Measurements from ENCODE around the gene MRPL10.

Gene MRPL10

DNA sequence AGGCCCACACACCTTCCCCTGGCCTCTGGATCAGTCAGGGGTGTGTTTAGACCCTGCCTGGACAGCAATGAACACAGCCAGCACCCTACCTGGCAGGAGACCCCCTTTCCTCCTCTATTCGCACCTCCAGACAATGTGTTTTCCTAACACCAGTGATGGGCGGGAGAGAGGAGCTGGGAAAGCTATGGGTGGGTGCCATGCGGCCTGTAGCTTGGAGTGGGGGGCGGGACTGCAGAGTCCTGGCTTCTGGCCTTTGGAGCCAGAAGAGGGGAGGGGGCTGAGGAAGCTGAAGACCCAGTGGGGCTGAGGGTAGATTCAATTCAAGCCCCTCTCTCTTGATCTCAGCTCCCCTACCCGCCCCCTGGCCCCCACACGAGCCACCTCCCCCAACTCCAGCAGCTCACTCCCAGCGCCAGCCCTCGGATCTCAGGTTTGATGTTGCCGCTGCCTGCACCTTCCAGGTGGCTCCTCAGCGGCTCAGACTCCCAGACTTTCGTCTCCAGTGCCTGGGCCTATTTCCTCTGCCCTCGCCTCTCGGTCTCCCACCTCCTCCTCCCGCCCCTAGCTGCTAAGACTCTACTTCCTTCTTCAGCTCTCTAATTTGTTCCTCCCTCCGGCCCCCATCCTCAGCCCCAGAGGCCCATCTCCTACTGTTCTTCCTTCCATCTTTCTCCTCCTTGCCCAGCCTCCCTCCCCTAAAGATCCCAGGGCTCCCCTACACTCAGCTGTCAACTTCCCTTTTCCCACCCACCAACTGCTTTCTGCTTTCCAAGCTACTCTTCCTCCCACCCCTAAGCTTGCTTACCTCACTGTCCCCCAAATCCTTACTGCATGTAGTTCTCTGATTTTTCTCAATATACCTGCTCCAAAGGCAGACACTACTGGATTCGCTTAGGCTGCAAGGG is 26.5 kb upstream of the MRPL10 start:
- DNase-seq = no peak

DNA sequence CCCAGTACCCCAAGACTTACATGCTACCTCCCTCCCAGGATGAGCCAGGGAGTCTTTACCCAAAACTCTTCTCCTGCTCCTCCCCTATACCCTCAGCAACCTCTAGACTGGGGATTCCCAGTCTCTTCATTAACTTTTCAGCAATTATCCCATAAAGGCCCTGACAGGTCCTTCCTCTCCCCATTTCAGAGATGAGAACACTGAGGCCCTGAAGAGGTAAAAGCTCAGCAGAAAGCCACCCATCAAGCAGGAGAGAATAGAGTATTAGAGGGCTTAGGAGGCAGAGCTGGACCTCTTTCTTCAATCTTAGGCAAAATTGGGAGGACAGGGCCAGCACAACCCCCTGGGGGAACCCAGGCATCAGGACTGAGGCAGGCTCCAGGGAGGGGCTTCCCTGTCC is 25.5 kb upstream of the MRPL10 start:
- no peak for DNase-seq

GRCh38 chr17:47855737-47856136 is 24.4 kb upstream of the MRPL10 start:
- DNase-seq = no peak

DNA sequence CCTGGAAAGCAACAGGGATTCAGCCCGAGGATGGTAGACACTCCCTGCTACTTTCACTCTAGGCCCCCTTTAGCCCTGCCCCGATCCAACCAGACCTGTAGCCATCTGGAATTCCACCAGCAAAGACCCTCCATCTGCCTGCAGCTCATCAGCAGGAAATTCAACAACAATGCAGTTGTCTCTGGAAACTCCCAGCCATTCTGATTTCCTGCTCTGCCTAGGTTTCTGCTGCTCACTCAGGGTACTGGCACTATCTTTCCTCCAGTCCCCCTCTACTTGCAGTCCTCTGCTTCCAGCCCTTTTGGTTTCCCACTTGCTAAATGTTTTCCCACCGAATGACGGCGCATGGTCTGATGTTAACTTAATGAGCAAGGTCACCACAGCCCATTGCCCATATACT is 22.3 kb upstream of the MRPL10 start:
- DNase-seq = no peak

GRCh38 chr17:47852113-47852949 is 21.0 kb upstream of the MRPL10 start:
- DNase-seq = no peak

DNA sequence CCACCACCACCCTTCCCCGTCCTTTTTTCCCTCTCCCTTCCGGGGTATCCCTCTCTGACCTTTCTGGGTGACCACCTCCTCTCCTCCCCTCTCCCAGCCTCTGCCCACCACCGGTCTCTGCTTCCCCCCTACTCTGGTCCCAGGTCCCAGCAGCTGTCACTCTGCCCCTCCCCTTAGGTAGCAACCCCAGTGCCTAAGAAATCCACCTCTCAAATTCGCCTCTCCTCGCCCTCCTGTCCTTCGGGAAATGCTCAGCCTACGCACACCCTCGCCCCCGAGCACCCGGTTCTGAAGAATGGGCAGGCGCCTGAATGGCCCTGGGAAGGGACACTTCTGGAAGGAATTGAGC is 20.4 kb upstream of the MRPL10 start:
- DNase-seq = no peak

GRCh38 chr17:47850692-47851573 is 19.6 kb upstream of the MRPL10 start, which contains the start of gene SP6:
TSS of gene SP6 (minus strand) at chr17:47851163. CDS start at chr17:47848429, 2,734 bp downstream.
- DNase-seq = peak; percentile 63

DNA sequence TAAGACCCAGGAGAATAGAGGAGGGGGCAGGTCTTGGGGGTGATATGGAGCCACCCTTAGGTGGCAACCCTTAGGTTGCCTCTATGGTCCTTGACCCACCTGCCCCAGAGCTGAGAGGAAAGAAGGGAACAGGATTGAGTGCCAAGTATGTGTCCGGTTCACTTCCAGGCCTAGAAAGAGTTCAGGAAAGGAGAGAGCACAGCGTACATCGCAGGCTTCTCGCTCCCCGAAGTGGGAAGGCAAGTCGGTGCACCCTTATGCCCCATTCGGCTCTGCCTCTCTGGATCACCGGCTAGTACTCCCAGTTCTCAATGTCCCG is 19.0 kb upstream of the MRPL10 start:
- no peak for DNase-seq

DNA sequence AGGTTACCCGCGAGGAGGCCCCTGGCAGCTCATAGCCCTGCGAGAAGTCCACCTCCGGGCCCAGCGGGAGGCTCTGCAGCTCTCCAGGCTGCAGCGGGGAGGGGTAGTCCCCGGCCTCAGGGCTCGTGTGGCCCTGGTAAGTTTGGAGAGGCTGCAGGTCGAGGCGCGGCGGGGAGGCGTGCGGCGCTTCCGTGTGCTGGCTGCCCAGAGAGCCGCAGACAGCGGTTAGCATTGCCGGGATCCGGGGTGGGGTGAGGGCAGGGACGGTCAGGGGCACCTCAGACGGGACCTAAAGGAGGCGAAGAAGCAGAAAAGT is 16.8 kb upstream of the MRPL10 start:
- no peak for DNase-seq

- no peak for DNase-seq
Measured at GRCh38 chr17:47847341-47848197, 16.2 kb upstream of the MRPL10 start.

DNA sequence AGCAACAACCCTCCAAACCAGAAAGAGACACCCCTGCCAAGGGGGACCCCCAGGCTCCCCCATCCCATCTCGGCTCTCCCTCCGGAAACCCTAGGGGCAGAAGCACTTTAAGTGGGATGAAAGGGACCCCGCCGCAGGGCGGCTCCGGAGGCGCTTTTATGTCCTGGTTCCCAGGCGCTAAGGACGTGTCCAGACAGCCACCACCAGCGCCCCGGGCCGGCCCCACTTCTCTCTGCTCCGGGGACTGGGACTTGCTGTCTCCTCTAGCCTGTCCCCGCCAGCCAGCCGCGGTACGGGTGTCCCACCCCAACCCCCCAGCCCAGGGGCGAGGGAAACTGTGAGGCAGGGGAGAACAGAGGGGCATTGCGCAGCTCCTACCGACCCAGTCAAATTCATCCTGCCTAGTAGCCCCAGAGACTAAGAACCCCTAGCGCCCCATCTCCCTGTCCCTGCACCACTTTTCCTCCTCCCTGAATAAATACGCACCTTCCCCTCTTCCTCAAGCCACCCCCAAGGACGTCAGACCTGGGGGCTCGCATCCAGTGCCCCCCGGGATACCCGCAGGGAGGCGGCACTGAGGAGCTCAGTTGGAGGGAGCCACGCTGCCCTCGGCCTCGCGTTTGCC is 15.5 kb upstream of the MRPL10 start:
- DNase-seq = no peak

GRCh38 chr17:47845716-47846075 is 14.4 kb upstream of the MRPL10 start:
- no peak for DNase-seq

DNA sequence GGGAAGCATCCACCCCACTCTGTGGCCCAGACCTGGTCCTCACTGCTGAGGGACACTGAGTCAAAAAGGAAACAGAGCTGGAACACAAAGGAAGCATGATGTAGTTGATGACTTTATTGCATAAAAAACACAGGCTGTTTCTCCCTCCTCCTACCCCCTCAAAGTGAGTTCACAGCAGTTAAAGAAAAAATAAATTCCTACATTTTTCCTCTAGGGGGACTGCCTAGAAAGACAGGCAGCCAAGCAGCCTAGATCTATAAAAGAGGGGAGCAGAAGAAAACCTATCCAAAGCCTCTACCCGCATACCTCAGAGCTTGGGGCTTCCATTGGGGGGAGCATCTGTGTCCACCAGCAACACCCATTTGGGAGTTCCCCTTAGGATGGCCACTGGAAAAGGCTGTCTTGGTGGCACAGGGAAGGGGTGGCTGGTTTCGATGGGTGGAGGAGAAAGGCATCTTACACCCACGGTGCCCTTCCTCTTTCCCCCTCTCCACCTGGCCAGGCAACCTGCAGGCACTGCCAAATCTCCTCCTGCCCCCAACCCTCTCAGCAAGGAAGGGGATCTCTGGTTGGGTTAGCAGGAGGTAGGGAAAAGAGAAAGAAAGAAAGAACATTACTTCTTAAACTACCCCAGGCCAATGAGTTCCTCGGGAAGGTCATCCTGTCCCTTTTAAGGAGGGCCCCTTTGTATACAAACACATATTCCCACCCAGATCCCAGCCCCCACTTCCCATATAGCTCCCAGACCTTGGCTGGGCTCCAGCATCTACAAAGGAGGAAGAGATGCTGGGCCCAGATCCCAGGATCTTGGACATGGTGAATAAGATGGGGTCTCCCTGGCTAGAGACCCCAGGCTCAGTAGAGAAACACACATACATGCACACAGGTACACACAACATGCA is 13.7 kb upstream of the MRPL10 start:
- no peak for DNase-seq

DNA sequence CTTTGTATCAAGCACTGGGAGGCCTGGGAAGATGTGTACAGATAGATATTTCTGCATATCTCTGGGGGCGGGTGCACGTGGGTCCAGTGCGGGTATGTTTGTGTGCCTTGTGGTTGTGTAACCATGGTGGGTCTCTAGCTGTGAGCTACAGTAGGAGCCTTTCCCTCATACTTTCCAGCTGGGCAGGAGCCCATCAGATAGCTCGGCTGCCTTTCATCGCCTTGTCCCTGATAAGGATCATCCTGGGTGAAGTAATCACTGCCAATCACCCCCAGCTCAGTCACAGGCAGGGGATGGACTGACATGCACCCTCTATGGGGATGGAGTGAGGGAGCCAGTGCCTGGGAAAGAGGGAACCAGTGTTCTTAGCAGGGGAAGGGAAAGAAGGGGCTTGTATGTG is 12.9 kb upstream of the MRPL10 start:
- no peak for DNase-seq

DNA sequence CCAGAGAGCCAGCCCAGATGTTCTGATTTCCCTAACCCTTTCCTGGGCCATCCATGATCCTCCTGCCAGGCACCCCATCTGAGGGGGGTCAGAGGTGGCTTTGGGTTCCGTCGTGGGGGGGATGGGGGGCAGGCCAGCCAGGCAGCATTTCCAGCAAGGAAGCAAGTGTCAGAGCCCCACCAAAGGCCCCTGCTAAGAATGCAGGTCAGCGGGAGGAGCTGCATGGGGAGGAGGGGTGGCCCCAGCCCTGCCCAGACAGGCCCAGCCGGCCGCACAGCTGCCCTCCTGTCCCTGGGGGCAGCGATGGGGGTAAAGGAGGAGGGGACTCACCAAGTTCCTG is 12.0 kb upstream of the MRPL10 start:
- DNase-seq = no peak

GRCh38 chr17:47841488-47842291 is 10.3 kb upstream of the MRPL10 start:
- DNase-seq = no peak

DNA sequence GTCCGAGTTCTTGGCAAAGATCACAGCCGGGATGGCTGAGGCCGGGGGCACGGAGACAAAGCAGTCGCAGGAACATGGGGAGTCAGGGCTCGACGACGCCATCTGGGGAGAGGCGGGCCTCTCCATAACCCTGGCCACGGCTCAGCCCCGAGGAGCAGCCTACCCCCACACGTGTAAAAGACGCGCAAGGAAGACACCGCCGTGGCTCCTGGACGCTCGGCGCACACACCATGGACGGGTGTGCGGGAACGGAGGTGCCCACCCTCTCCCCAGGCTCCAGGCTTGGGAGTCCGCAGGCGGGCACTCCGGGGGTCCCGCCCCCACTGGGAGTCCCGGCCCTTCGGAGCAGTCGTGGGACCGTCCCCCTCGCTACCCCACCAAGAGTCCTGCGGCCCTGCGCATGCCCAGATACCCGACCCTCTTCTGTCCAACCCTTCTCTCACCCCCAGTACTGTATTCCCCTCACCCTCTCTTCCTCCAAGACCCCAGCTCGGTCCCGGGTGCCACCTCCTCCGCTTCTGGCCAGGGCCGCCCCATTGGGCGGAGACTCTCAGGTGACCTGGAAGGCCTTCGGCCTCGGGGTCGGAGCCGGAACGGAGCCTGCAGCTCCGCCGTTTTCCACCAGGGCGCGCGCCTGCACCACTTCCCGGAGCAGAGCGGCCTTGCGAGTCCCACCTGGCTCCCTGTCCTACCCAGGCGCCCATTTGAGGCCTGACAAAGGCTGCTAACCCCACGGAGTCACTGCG is 9.6 kb upstream of the MRPL10 start, which contains the start of gene SCRN2:
TSS of gene SCRN2 (minus strand) at position 532 of the 746 bp plus-strand sequence. CDS start at position 102, 430 bp downstream.
- peak; percentile 82 for DNase-seq

GRCh38 chr17:47840001-47840741 is 8.8 kb upstream of the MRPL10 start:
- DNase-seq = no peak

All from NCI-H1092 treated with DMSO at 0.1 percent for 48 hours (cell line).